GM18498 (cell line): ENCODE measurements around the gene C1orf210.

Experiments
- ATAC-seq: cut with Tn5 transposase; IDR thresholded peaks from one replicate; pipeline ENCODE4 v1.9.1; 2021; ENCODE audit warnings: mild to moderate bottlenecking, moderate library complexity; ENCODE audit not compliant: unreplicated experiment

C1orf210 gene

DNA sequence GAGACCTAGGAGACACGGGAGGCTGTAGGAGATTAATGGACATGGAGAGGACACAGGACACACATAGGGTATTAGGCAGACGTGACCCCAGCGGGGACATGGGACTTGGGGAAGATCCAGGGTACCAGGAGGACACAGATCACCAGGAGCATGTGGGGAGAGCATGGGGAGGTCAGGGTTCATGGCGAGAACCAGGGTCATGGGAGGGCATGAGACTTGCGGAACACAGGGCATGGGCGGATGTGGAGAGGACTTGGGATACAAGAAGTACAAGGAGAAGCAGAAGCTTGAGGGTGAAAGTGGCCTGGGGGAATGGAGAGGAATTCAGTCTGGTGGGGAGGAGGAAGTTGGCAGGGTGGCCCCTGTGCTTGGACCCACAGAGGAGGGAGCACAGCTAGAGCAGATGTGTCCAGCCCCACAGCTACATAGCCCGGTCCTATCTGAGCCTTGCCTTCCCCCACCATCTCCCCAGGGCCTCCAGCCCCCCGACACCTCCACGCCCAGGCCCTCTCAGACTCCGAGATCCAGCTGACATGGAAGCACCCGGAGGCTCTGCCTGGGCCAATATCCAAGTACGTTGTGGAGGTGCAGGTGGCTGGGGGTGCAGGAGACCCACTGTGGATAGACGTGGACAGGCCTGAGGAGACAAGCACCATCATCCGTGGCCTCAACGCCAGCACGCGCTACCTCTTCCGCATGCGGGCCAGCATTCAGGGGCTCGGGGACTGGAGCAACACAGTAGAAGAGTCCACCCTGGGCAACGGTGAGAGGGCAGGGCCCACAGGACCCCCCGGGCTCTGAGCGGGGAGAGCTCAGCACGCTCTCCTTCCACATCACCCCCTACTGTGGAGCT lies 27.5 kb upstream of the C1orf210 start:
- no peak for ATAC-seq

- ATAC-seq, result no peak
Measured at GRCh38 chr1:43312212-43312623, 26.8 kb upstream of the C1orf210 start.

DNA sequence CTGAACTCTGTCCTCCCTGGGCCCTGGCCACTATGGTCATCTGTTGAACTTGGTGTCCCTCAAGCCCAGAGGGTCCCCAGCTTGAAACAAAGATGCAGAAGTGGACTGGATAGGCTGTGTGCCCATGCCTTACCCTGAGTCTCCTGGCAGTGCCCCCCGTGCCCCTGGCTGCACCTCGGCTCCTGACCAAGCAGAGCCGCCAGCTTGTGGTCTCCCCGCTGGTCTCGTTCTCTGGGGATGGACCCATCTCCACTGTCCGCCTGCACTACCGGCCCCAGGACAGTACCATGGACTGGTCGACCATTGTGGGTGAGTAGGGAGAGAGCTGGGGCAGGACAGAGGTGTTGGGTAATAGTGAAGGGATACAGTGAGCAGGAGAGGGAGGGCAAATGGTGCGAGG lies 26.1 kb upstream of the C1orf210 start:
- no peak for ATAC-seq

- no peak for ATAC-seq
Measured at GRCh38 chr1:43309405-43310025, 24.1 kb upstream of the C1orf210 start.

- no peak for ATAC-seq
Measured at GRCh38 chr1:43308635-43309404, 23.4 kb upstream of the C1orf210 start.

DNA sequence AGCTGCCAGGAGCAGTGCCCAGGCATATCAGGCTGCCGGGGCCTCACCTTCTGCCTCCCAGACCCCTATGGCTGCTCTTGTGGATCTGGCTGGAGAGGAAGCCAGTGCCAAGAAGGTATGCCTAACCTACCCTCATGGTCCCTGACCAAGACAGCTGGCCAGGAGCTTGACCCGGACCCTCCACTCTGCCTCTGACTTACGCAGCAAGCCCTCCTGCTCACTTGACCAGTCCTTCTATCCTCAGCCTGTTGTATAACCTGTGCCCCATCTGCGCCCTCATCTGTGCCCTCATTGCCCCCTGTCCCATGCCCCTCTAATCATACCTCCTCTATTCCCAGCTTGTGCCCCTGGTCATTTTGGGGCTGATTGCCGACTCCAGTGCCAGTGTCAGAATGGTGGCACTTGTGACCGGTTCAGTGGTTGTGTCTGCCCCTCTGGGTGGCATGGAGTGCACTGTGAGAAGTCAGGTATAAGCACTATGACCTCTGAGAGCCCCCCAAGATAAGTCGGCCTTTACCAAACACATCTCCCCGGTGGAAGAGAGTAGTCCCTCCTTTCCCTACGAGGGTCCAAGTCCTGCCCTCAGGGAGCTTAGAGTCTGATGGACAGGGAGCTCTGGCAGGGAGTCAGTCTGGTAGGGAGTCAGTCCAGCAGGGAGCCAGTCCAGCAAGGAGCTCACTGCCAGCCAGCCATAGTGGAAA lies 22.2 kb upstream of the C1orf210 start:
- ATAC-seq, result no peak

GRCh38 chr1:43306688-43307457 lies 21.5 kb upstream of the C1orf210 start:
- ATAC-seq, result no peak

DNA sequence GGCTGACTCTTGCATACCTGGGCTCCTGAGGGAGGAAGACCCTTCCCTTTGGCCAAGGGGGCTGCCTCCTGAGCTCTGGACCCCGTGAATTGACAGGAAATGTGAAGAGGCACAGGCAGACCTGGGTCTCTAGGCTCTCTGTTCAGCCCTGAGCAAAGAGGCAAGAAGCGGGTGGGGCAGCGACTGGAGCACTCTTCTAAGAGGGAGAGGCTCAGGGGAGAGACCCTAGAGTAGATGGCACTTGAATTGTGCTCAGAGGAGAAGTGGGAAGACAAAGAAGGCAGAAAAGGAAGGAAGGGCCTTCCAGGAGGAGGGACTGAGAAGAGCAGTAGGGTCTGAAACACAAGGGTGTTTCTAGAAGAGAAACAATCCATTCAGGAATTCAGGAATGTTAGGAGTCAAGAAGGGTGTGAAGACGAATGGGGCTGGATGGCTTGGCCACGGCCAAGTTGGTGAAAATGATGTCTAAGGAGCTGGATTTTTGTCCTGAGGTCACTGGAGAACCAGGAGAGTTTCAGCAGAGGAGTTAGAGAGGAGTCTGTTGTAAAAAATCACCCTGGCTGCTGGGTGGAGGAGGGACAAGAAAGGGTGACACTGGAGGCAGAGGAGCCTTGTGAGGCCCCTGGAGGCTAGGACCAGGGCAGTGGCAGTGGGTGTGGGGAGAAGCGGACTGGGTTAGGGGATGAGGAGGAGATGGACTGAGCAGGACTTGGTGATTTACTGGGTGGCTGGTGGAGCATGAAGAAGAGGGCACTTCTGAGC lies 20.7 kb upstream of the C1orf210 start:
- no peak for ATAC-seq

DNA sequence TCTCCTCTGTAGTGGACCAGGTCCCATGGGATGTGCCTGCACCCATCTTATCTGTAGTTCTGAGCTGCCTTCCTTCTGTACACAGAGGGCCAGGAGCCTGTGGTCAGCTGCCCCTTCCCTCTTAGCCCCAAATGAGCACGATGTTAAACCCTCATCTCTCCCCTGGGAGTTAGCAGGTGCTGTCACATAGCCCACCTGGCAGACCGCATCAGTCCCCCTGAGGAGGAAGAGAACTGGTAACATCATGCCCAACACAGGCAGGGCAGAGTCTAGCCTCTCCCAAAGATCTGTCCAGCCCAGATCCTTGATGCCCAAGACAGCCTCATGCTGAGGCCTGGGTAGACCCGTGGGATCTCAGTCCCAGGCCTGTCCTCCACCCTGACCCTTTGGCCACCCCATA lies 20.1 kb upstream of the C1orf210 start:
- ATAC-seq, result no peak

- no peak for ATAC-seq
Measured at GRCh38 chr1:43304771-43305300, 19.5 kb upstream of the C1orf210 start.

DNA sequence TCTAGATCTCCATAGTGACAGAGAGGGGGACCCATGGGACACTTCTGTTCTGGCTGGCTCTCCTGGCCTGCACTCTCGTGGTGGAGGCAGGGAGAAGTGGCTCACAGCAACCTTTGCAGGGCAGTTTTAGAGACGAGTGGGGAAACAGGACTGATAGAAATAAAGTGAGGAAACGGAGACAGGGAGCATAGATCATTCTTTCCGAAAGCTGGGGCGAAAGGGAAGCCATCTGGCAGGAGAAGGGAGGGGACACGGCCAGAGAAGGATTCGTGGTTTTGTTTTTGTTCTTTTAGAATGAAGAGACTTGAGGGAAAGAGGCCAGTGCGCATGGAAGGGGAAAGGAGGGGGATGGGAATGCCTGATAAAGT lies 18.9 kb upstream of the C1orf210 start:
- ATAC-seq, result no peak

GRCh38 chr1:43303471-43304313 lies 18.3 kb upstream of the C1orf210 start:
- ATAC-seq, result no peak

- ATAC-seq, result no peak
Measured at GRCh38 chr1:43302721-43303470, 17.5 kb upstream of the C1orf210 start.

DNA sequence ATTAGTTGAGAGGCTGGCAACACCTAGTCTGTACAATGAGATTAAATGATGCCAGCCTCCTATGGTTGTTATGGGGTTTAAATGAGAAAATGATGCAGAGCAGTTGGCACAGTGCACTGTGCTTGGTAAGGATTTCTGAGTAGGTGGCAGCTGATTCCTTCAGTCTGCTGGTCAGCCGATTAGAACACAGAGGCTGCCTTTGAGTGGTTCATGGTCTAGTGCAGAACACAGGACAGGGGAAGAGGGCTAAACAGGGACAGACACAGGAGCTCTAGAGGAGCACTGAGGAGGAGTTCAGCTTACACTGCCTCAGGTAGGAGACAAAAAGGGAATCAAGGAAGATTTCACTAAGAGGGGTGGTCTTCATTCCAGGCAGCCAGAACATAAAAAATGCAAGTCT lies 16.8 kb upstream of the C1orf210 start:
- no peak for ATAC-seq

GRCh38 chr1:43300378-43301094 lies 15.2 kb upstream of the C1orf210 start, which contains the start of gene TIE1:
Gene TIE1 (plus strand): TSS chr1:43300982. CDS start chr1:43301072, 90 bp downstream.
- no peak for ATAC-seq

GRCh38 chr1:43299101-43299500 lies 13.7 kb upstream of the C1orf210 start:
- ATAC-seq, result no peak

DNA sequence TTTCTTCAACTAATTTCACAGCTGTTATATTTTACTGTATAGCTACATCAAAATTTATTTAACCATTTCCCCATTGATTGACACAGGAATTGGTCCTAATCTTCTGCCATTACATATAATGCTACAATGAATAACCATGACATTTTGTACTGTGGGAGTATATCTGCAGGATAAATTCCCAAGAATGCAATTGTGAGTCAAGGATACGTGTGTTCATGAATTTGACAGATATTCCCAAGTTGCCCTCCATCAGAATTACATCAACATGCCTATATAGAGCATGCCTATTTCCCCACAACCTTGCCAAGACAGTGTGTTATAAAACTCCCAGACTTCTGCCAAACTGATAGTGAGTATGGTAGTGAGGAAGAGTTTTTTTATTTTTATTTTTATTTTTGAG lies 12.7 kb upstream of the C1orf210 start:
- ATAC-seq, result no peak
